NB4 (cell line): Measurements from ENCODE around the gene MSI2.

Experiments
- MYC ChIP-seq: IDR thresholded peaks from 2 replicates; pipeline ENCODE4 v1.6.1; 2011; ENCODE audit warnings: low read depth, low read length
- POLR2A ChIP-seq: IDR thresholded peaks from 2 replicates; pipeline ENCODE4 v1.6.1; 2011; ENCODE audit warnings: mild to moderate bottlenecking; ENCODE audit not compliant: insufficient read length; ENCODE audit errors: extremely low read depth
- TF ChIP-seq, protein P1 (sequence below): IDR thresholded peaks from one replicate; pipeline ENCODE4 v1.5.1; 2012; ENCODE audit warnings: low read depth, low read length
- TF ChIP-seq, protein P2 (sequence below): IDR thresholded peaks from 2 replicates; pipeline ENCODE4 v1.6.1; 2011; ENCODE audit warnings: low read depth, low read length

DNA sequence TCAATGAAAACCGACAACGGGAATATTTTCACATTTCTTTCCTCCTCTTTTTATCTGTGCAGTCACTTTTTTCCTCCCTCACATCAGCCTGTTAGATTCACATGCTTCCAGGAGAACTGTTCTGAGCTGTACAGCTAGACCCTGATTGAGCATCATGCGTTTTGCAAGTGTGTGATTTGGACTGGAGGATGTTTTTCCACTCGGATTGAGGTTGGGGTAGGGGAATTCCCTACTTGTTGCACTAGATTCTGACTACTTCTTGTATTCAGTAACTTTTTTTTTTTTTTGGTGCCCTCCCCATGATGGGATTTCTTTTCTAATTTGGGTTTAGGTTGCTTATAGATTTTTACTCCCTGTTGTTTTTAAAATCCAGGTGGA is 4.8 kb downstream of the MSI2 start:
- TF ChIP-seq, protein P1, sequence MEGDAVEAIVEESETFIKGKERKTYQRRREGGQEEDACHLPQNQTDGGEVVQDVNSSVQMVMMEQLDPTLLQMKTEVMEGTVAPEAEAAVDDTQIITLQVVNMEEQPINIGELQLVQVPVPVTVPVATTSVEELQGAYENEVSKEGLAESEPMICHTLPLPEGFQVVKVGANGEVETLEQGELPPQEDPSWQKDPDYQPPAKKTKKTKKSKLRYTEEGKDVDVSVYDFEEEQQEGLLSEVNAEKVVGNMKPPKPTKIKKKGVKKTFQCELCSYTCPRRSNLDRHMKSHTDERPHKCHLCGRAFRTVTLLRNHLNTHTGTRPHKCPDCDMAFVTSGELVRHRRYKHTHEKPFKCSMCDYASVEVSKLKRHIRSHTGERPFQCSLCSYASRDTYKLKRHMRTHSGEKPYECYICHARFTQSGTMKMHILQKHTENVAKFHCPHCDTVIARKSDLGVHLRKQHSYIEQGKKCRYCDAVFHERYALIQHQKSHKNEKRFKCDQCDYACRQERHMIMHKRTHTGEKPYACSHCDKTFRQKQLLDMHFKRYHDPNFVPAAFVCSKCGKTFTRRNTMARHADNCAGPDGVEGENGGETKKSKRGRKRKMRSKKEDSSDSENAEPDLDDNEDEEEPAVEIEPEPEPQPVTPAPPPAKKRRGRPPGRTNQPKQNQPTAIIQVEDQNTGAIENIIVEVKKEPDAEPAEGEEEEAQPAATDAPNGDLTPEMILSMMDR = no peak
- TF ChIP-seq POLR2A (no peak), MYC (no peak)
- TF ChIP-seq, protein P2, sequence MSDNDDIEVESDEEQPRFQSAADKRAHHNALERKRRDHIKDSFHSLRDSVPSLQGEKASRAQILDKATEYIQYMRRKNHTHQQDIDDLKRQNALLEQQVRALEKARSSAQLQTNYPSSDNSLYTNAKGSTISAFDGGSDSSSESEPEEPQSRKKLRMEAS = no peak
